Left renal pelvis (tissue), 4 donors: ENCODE data around the gene ZFR2. TPM values are rescaled to one million over a fixed set of nuclear protein-coding genes. Genes with fewer than 3 reads are reported as not detected.
"Not testable (repeated sequence)": the region's sequence is repeated elsewhere in the genome, so short reads cannot be mapped to it uniquely, and the experiment has no call there.

Source experiments
- DNase-seq, 4 donors: peaks; one replicate each; pipeline ENCODE4 v3.0.0-alpha.2; 2013; ENCODE audit warnings: low read depth in 4 of 4, low spot score in 3 of 4
- polyA plus RNA-seq, 4 donors: library from polyadenylated mRNA; unstranded; fragments of 120-200 nt; gene quantifications; one replicate each; pipeline ENCODE4 v1.2.1, GENCODE V29; 2013; ENCODE audit not compliant: insufficient read length in 4 of 4

The ZFR2 gene
- polyA plus RNA-seq, 4 donors = 1.3 to 2.9 (median 2.0) TPM

DNA sequence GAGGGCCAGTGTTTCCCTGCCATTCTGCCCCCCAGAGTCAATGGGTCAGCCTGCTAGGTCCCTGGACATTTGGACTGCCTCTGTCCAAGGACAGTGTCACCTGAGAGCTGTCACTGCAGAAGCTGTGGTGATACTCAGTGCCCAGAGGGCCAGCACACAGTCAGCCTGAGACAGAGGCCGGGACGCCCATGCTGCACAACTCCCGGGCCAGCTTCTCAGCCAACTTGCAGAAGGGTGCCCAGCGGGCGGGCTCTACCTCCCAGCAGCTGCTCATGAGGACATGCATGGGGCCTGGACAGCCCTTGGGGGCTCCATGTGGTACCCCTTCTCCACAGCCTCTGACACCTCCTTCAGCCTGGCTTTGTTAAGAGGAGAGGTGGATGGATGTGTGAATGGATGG is 93.0 kb downstream of the ZFR2 start:
- DNase-seq = no peak

DNA sequence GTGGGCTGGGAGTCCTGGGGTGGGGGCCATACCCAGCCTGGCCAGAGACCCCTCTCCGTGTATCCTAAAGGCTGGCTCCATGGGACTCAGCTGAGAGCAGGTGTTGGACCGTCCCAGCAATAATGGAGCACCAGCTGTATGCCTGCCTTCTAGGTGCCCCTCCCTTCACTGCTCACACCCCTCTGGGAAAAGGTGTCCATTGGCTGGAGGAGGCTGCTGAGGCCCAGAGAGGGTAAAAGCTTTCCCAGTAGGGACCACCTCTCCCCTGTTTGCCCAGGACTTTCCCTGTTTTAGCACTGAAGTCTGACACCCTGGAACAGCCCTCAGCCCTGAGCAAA is 93.5 kb downstream of the ZFR2 start:
- DNase-seq = no peak

DNA sequence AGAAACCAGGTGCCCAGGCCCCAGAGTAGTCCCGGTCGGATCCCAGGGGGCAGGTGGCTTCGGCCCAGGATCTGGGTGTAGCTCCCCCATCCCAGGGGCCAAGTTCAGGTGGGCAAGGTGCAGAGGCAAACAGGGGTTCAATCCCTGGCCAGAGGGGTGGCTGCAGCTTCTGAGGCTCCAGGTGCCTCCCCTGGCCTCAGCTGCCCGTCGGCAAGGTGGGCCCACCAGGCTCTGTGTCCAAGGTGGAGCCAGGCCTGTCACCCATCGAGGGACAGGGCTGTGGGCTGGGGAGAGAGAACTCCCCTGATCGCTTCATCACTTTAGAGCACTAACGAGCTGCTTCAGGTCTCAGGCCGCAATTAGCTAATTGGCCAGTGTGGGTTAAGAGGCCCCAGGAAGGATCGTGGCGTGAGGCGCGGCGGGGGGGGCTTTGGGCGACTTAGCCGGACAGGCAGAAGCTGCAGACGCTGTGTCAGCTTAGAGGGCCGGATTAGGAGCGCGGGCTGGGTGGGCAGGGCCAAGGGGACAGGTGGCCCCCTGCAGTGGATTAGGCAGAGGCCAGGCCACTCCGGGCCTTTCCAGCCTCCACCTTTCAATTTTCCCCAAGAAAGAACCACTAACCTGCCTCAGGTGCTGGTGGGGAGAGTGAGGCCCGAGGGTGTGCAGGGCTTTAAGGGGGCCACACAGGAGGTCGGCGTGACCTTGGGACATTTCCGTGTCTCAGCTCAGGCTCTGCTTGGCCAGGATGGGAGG is 94.0 kb downstream of the ZFR2 start:
- DNase-seq = no peak

DNA sequence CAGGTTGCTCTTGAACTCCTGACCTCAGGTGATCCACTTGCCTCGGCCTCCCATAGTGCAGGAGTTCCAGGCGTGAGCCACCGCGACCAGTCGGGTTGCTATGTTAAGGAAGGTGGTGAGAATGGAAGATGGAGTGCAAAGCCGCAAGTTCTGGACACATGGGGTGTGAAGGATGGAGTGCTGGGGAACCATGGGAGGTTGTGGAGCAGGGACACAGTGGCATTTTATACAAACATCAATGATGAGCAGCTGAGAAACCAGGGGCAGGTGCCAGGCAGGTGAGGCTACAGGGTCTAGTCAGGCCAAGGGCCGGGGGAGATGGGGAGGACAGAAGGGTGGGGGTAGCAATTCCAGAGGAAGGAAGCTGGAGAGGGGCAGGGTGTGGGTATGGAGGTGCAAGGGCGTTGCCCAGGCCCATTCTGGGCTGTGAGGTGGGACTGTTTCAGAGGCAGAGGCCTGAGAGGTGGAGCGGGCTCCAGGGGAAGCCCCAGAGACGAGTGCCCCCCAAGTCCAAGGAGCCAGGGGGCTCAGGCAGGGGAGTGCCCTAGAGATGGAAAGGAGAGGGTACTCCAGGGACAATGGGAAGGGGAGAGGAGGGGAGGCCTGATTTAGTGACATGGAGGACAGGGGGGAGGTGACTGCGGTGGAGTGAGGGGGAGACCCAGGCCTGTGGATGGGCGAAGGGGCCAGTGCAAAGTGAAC is 94.9 kb downstream of the ZFR2 start:
- no peak for DNase-seq

DNA sequence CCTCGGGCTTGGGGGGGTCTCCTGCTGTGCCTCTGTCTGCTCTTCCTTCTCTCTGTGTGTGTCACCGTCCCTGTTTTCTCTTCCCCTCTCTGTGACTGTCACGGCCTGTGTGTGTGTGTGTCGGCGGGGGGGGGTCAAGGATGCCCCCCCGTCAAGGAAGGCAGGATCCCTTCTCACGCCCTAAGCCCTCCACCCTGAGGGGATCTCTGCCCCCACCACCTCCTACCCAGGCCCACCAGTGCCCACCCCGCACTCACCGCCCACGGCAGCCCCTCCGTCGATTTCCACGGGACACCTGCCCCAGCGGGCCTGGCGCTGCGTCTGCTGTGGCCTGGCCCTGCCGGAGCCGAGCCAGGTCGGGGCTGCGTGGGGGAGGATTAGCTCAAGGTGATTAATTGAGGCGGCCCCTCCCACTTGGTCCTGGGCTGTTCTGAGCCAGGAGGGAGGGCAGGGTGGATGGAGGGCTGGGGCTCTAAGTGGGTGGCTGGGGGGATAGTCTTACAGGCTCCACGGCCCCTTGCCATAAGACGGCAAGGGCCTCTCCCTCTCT is 96.9 kb downstream of the ZFR2 start, which contains the start of gene RAX2:
TSS of gene RAX2 (minus strand) at position 323 of the 550 bp plus-strand sequence. CDS start 486 bp downstream, outside the sequence.
- DNase-seq = no peak

DNA sequence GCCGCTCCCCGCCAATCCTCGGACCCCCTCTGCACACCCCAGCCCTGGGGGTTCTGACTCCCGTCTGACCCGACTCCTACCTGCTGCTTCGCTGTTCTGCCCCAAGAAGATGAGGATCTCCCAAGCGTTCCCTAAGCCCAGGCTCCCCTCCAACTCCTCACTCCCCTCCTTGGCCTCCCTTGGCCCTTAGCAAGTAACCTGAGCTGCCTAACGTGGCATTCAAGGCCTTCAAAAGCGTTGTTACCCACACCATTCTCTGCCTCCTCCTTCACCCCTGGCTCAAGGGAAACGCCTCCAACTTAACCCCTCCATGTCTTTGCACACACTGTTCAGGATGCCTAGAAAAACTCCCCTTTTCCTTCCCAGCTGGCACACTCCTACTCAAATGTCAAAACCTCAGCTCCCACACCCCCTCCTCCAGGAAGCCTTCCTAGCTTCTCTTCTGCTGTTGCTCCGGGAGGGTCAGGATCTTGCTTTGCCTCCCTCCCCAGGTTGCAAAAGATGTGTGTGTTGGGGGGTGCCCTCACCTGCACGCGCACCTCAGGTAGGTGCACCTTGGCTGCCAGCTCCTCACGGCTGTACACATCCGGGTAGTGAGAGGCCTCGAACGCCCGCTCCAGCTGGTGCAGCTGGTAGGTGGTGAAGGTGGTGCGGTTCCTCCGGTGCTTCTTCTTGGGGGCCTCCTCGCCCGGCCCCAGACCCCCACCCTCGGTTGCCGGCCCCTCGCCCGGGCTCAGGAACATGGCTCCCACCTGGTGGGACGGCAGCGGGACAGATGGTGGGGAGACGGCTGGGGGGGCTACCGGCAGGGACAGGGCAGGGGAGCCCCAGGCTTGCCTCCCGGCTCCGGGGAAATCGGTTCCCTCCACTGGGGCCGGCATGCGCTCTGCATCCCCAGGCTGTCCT is 97.6 kb downstream of the ZFR2 start:
- no peak for DNase-seq

DNA sequence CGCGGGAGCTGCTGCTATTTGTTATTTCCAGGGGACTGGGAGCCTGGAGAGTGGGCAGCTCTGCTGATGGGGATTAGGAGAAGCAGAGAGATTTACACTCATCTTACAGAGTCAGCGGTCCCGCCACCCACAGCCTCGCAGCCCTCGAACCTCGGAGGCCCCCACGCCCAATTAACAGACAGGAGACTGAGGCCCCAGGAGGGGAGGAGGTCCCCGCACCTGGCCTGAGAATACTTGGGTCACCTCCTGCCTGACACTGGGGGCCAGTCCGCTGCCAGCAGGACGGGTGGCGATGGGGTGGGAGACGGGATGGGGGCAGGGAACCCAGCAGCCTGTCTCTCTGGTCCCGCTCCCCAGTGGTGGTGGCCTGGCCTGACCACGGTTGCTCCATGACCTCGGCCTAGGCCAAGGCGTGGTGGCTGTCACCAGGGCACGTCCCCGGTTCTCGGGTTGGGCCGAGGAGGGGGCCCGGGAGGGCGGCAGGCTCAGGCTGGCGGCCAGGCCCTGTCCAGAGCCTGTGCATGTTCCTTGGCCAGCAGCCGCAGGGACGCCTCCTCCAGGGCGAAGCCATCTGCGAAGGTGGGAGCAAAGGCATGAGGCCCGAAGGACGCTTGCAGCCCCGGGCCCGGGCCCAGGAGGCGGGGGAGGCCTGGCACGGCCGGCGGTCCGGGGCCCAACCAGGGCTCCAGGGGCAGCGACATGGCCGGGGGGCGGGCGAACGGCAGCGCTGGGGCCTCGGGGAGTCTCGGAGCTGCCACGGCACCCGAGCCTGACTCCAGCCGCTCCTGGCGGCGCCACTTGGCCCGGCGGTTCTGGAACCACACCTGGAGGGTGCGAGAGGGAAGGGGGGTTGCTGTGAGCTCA is 98.5 kb downstream of the ZFR2 start:
- no peak for DNase-seq

DNA sequence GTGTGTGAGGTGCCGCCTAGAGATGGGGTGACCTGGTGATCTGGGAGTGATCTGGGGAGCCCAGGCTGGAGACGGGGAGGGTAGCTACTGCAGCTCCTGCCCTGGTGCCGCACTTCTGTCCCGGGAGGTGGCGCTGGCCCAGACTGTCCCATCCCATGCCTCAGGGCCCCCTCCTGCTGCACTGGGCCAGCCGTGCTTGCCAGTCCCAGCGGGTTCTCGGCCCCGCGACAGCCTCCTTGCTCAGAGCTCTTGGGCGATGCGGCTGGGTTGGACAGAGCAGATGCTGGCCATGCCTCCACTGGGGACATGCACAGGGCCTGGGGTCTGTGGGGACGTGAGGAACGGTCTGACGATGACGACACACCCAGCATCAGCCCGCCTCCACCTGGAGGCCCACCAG is 99.3 kb downstream of the ZFR2 start:
- DNase-seq = no peak

DNA sequence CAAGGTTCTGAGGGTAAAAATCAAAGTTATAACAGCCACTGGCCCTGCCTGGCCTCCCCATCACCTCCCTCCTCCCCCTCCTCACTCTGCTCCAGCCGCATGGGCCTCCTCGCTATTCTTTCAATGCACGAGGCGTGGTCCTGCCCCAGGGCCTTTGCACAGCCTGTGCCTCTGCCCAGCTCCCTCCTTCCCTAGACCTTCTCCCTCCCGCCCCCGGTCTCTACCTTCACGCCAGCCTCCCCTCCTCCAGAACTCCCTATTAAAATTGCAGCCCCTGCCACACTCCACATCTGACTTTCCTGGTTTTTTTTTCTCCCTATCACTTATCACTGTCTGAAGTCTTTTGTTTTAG is 100.1 kb downstream of the ZFR2 start:
- no peak for DNase-seq

DNA sequence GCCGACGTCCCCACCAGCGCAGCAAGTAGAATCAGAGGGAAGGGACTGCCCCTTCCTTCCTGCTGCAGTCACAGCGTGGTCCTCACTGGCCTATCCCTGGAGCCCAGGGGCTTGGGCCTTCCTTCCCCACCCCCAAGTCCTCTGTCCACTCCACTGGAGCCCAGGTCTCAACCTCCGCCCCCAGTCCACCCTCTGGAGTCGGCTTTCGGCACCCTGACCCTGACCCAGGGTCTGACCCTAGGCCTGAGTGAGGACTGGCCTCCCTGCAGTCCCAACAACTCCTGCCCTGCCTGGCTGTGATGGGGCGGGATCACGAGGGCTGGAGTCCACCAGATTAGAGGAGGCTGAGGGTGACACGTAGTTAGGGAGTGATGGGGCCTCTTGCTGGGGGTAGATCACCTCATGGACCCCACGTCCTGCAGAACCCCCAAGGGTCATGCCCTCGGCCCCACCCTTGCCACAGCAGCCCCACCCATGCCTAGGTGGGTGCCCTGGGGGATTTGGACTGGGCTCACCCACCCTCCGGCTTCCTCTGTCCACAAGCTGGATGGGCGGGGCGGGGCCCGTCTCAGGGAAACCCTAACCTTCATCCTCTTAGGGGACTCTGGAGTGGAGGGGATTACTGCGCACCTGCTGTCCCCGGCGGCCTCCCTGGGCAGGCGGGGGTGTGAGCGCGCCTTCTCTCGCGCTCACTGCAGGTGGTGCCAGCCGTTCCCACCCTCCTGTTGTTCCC is 100.7 kb downstream of the ZFR2 start:
- DNase-seq = no peak

DNA sequence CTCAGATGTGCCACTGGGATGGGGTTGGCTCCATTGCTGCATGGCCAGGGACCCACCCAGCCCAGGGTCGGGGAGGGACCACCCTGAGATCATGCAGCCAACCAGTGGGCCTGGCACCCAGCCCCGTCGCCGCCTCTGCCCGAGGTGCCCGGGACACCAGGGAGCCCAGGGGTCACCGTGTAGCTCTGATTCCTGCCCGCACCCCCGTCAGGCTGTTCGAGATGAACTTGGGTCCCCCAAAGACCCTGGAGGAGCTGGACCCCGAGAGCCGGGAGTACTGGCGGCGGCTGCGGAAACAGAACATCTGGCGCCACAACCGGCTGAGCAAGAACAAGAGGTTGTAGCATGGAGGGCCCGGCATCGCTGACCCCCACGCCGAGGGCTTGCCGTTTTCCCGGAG is 101.8 kb downstream of the ZFR2 start:
- no peak for DNase-seq

DNA sequence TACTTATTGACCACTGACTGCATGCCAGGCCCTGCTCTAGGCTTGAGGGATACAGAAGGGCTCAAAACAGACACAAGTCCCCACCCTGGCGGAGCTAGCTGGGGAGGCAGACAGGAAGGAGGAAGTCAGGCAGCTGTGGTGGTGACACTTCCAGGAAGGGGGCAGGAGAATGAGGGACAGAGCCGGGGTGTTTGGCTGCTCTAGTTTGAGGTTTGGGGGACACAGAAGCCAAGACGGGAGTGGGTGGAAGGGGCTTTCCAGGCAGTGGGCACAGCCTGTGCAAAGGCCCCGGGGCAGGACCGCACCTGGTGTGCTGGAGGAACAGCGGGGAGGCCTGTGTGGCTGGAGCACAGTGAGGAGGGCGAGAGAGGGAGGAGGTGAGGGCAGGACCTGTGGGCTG is 102.3 kb downstream of the ZFR2 start:
- DNase-seq = no peak

DNA sequence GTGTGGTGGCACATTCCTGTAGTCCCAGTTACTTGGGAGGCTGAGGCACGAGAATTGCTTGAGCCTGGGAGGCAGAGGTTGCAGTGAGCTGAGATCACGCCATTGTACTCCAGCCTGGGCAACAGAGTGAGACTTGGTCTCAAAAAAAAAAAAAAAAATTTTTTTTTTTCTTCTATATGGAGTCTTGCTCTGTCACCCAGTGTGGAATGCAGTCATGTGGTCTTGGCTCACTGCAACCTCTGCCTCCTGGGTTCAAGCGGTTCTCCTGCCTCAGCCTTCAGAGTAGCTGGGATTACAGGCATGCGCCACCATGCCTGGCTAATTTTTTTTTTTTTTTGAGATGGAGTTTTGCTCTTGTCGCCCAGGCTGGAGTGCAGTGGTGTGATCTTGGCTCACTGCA is 103.1 kb downstream of the ZFR2 start:
- DNase-seq = not testable (repeated sequence)

DNA sequence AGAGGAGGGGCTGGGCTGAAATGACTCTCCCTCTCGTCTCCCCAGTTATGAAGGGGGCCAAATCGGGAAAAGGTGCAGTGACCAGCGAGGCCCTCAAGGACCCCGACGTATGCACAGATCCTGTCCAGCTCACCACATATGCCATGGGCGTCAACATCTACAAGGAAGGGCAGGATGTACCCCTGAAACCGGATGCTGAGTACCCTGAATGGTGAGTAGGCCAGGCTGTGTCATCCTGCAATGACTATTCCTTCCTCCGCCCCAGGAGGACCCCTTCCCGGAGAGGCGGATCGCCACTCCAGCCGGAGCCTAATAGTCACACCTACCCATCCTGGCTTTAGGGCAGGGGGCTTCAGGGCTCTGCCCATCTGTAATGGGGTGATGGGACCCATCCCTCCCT is 103.7 kb downstream of the ZFR2 start:
- no peak for DNase-seq

DNA sequence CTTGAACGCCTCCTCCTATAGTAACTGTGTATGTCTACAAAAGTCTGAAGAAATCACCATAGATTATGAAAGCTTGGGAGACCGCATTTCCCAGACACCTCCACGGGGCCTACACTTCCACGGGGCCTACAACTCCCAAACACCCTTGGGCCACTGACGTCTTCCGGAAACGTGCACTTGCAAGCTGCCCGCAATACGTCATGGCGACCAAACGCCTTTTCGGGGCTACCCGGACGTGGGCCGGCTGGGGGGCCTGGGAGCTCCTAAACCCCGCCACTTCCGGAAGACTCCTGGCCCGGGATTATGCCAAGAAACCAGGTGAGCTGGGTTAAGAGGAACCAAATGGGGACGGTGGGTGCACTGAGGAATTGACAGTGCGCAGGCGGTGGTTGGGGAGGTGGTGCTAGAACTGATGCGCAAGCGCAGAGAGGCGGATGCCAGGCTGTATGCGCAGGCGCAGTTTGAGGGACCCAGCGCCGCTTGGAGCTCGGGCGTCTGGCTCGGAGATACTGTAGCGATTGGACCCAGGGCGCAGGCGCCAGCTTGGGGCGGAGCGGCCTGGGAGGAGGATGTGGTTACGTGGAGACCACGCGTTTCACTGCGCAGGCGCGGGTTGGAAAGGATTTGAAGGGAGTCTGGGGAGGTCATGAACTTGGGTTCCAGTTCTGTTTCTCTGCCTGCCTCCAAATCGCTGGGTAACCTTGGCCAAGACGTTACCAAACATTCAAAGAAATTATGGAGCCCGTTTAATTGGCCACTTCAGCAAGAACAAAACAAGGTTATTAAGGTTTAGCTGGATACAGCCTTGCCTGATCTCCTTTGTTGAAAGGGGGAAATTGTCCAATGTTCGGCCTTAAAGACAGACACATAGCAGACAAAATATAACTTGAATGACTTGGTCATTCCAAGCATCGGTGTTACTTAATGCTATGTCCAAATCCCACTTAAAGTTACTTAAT is 106.1 kb downstream of the ZFR2 start, which contains the start of gene MRPL54:
TSS of gene MRPL54 (plus strand) at position 182 of the 959 bp plus-strand sequence. CDS start at position 201, 19 bp downstream.
- DNase-seq = peak; percentile 98 to 100 (median 98)

DNA sequence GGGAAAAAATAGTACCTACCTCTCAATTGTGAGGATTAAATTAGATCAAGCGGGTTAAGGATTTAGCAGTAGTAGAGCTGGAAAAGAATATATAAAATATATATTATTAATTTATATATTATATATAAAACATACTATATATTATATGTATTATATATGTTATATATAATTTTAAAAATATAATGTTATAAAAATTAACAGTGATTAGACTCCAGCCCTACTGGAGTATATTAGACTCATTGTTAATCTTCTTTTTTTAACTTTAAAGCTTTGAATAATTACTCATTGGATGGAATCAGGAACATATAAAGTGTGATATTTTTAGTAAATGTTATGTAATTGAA is 106.7 kb downstream of the ZFR2 start:
- DNase-seq = no peak

DNA sequence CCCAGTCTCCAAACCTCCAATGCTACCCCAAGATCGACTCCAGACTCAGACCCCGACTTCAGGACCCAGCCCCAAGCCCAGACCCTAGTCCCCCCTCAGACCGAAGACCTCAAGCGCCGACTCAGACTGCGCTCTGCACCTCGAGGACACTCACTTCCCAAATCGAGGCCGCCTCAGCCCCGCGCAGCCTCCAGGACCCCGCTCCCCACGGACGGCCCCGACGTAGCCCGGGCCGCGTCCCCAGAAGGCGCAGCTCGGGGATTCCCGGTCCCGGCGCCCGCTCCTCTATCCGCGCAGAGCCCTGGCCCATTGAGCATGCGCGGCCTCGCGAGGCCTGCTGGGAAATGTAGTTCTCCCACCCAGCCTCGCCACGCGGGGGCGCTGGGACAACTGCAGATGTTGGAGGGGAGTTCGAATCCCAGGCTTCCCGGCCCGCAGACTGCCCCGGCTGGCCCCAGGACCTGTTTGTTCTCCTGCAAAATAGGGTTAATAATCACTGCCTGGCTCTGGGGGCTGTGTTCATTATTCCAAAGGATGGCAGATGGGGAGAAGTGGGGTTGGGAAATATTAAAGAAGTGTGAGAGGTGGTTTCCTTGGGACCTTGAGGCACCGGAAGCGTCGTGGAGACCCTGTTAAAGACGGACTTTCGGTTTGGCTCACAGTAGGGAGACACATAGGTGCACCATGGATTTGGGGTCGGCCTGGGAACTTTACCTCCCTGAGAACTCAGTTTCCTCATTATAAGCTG is 107.3 kb downstream of the ZFR2 start, which contains the start of gene APBA3:
TSS of gene APBA3 (minus strand) at position 311 of the 748 bp plus-strand sequence. CDS start 1,428 bp downstream, outside the sequence.
- DNase-seq = peak; percentile 68 to 79 (median 72)
